ENCODE results near the gene AHNAK2.

DNA sequence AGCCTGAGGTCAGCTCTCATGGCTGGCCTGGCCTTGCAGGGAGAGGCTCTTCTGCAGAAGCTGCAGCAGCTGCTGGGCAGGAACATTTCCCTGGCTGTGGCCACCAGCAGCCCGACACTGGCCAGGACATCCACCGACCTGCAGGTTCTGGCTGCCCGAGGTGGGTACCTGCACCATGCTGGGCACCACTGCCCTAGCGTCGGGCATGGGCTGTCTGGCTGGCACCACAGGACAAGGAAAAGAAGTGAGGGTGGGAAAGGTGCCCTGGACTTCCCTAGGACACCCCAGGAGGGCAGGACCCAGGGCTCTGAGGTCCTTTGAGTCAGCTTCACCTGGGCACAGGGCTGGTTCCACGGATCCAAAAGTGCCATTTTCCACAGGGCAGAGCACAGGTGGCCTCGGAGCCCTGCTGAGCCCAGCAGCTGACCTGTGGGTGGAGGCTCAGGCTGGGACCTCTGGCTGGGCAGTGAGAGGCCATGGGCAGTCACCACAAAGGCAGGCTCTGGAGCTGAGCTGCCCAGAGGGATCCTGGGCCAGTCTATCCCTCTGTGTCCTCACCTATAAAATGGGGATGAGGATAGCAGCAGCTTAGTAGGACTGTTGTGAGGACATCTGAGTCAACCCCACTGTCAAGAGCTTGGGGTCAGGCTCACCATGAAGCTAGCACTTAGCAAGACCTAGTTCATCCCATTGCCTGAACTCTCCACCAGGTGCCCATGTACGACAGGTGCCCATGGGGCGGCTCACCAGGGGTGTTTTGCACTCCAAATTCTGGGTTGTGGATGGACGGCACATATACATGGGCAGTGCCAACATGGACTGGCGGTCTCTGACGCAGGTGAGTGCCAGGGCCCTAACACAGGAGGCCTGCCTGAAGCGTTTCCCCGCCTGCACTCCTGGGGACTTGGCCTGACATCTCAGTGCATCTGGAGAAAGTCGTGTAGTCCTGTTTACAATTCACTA is 48.6 kb downstream of the AHNAK2 start:
- TF ChIP-seq CTCF (conservative IDR thresholded peaks at IDR 0.05), result no peak
- TF ChIP-seq ZFX (IDR thresholded peaks at IDR 0.05), result no peak
